ENCODE data around the gene MBTPS1.

DNA sequence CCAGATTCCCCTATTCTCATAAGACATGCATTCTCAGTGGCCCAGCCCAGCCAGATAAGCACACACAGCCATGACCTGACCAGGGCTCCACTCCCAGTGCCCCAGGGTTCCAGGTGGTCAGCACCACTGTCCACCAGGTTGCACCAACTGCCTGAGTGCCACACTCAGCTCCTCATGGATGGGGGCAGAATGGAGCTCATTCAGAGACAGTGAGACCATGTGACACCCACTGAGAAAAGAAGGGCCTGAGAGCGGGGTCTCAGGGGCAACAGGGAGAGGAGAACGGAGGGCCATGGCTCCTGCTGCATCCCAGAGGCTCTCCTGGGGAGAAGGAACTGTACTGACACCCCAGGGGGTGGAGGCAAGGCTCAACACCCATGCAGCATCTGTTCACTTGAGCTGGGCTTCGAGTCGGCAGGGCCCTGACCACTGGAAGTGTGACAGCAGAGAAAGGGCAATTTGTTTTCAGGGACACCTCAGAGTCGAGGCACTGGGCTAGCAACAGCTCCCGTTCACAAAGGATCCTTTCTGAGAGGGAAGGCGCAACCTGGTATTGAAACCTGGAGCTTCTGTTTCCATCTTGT, 55.4 kb downstream of the MBTPS1 start:
- TF ChIP-seq, protein P1, sequence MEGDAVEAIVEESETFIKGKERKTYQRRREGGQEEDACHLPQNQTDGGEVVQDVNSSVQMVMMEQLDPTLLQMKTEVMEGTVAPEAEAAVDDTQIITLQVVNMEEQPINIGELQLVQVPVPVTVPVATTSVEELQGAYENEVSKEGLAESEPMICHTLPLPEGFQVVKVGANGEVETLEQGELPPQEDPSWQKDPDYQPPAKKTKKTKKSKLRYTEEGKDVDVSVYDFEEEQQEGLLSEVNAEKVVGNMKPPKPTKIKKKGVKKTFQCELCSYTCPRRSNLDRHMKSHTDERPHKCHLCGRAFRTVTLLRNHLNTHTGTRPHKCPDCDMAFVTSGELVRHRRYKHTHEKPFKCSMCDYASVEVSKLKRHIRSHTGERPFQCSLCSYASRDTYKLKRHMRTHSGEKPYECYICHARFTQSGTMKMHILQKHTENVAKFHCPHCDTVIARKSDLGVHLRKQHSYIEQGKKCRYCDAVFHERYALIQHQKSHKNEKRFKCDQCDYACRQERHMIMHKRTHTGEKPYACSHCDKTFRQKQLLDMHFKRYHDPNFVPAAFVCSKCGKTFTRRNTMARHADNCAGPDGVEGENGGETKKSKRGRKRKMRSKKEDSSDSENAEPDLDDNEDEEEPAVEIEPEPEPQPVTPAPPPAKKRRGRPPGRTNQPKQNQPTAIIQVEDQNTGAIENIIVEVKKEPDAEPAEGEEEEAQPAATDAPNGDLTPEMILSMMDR (IDR thresholded peaks at IDR 0.05) = no peak
- TF ChIP-seq POLR2A (IDR thresholded peaks at IDR 0.05) = no peak

All from thyroid gland (tissue), 4 donors.